ENCODE measurements around the gene SLC37A3. TPM values are rescaled to one million over a fixed set of nuclear protein-coding genes. Genes with fewer than 3 reads are reported as not detected.

The SLC37A3 gene
- total and polyA plus RNA-seq, 8 donors, result 36.2 to 58.5 (median 51.2) TPM

DNA sequence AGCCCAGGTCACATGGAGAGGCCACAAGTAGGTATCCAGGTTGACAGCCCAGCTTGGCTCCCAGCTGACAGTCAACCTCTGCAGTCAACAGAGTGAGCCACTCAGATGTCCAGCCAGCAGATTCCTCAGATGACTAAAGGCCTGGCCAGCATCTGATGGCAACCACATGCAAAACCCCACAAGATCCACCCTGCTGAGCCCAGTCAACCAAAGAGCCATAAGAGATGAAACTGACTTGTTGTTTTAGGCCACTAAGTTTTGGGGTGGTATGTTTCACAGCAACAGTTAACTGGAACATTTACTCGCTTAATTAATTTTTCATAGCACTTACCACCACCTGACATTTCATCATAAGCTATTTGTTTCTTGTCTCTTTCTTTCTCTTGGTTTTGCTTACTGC is 114.3 kb downstream of the SLC37A3 start:
- no peak for ATAC-seq
- TF ChIP-seq, protein P1, sequence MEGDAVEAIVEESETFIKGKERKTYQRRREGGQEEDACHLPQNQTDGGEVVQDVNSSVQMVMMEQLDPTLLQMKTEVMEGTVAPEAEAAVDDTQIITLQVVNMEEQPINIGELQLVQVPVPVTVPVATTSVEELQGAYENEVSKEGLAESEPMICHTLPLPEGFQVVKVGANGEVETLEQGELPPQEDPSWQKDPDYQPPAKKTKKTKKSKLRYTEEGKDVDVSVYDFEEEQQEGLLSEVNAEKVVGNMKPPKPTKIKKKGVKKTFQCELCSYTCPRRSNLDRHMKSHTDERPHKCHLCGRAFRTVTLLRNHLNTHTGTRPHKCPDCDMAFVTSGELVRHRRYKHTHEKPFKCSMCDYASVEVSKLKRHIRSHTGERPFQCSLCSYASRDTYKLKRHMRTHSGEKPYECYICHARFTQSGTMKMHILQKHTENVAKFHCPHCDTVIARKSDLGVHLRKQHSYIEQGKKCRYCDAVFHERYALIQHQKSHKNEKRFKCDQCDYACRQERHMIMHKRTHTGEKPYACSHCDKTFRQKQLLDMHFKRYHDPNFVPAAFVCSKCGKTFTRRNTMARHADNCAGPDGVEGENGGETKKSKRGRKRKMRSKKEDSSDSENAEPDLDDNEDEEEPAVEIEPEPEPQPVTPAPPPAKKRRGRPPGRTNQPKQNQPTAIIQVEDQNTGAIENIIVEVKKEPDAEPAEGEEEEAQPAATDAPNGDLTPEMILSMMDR (IDR thresholded peaks at IDR 0.05), result no peak
- intact Hi-C loops (cut with DNase I), result no loop called here

More for the DNA sequence above, 114.3 kb downstream of the SLC37A3 start:
- Histone ChIP-seq H3K36me3 (no peaks in the 10 kb centered on the region), H3K4me1 (no peaks in the 10 kb centered on the region), H3K9me3 (no peaks in the 10 kb centered on the region), H3K27ac (no peak overlapping the region), H3K4me3 (no peak overlapping the region), H3K27me3 (no peaks in the 10 kb centered on the region)
- DNase-seq, result no peak

Other genes starting within 250 kb of the SLC37A3 start
- gene KDM7A, start 221.5 kb downstream of the SLC37A3 start, total RNA-seq, result 10 to 100 TPM; 13.2 to 20.0 TPM
- 10 to 100 TPM; 14.7 to 20.1 (median 15.5) TPM for gene KDM7A, start 221.5 kb downstream of the SLC37A3 start, polyA plus RNA-seq (ENCODE audit: insufficient read length in 6 of 6)
- 1 to 10 TPM; 1.6 to 5.1 TPM for gene RAB19, start 5.5 kb upstream of the SLC37A3 start, total RNA-seq
- 1 to 10 TPM in 5 of 6 donors, under 1 TPM in 1; 0.97 to 2.0 (median 1.3) TPM for gene RAB19, start 5.5 kb upstream of the SLC37A3 start, polyA plus RNA-seq (ENCODE audit: insufficient read length in 6 of 6)
- gene MKRN1, start 81.0 kb upstream of the SLC37A3 start, total RNA-seq, result 10 to 100 TPM; 78.1 to 87.9 TPM
- gene MKRN1, start 81.0 kb upstream of the SLC37A3 start, polyA plus RNA-seq (ENCODE audit: insufficient read length in 6 of 6), result 100 to 1,000 TPM in 4 of 6 donors, 10 to 100 TPM in 2; 97.8 to 121 (median 112) TPM
- gene DENND2A, start 242.3 kb upstream of the SLC37A3 start, total RNA-seq, result 10 to 100 TPM in 1 of 2 donors, 1 to 10 TPM in 1; 9.3 to 17.4 TPM
- gene DENND2A, start 242.3 kb upstream of the SLC37A3 start, polyA plus RNA-seq (ENCODE audit: insufficient read length in 6 of 6), result 10 to 100 TPM; 35.8 to 47.2 (median 41.2) TPM